H9 (cell line): ENCODE measurements around the gene TMEM147. TPM values are rescaled to one million over a fixed set of nuclear protein-coding genes. Genes with fewer than 3 reads are reported as not detected.

Source experiments
- DNase-seq: peaks from one replicate; pipeline ENCODE4 v3.0.0-alpha.2; 2017
- H2AFZ ChIP-seq: one replicate; pipeline ENCODE4 v1.6.1; 2013; ENCODE audit warnings: mild to moderate bottlenecking, low read length, control low read depth, moderate library complexity
- H2AK5ac ChIP-seq: 2 replicates; pipeline ENCODE4 v1.6.1; 2013; ENCODE audit warnings: low read length, control low read depth, mixed read lengths; ENCODE audit not compliant: insufficient read length
- H2BK120ac ChIP-seq: one replicate; pipeline ENCODE4 v1.6.1; 2013; ENCODE audit warnings: low read depth, mild to moderate bottlenecking, low read length, control low read depth, inconsistent platforms; ENCODE audit not compliant: poor library complexity, severe bottlenecking
- H2BK12ac ChIP-seq: 2 replicates; pipeline ENCODE4 v1.6.1; 2013; ENCODE audit warnings: low read length, control low read depth, mixed read lengths, low read depth; ENCODE audit not compliant: insufficient read length
- H2BK15ac ChIP-seq: 2 replicates; pipeline ENCODE4 v1.6.1; 2013; ENCODE audit warnings: low read depth, low read length, control low read depth
- H2BK20ac ChIP-seq: one replicate; pipeline ENCODE4 v1.6.1; 2013; ENCODE audit warnings: low read depth, mild to moderate bottlenecking, low read length, control low read depth, inconsistent platforms; ENCODE audit not compliant: poor library complexity, severe bottlenecking
- H2BK5ac ChIP-seq: 2 replicates; pipeline ENCODE4 v1.6.1; 2013; ENCODE audit warnings: low read length, control low read depth, mixed read lengths; ENCODE audit not compliant: insufficient read length
- H3K14ac ChIP-seq: 2 replicates; pipeline ENCODE4 v1.6.1; 2013; ENCODE audit warnings: low read length, control low read depth; ENCODE audit not compliant: insufficient read depth
- H3K18ac ChIP-seq: 2 replicates; pipeline ENCODE4 v1.6.1; 2013; ENCODE audit warnings: low read depth, mild to moderate bottlenecking, mixed read lengths, low read length, control low read depth; ENCODE audit not compliant: insufficient read length
- H3K23ac ChIP-seq: 2 replicates; pipeline ENCODE4 v1.6.1; 2013; ENCODE audit warnings: low read length, control low read depth, mixed read lengths, low read depth; ENCODE audit not compliant: insufficient read length
- H3K23me2 ChIP-seq: 2 replicates; pipeline ENCODE4 v1.6.1; 2013; ENCODE audit warnings: low read depth, mild to moderate bottlenecking, mixed read lengths, low read length, control low read depth; ENCODE audit not compliant: insufficient read length, poor library complexity, severe bottlenecking
- H3K27ac ChIP-seq: 2 replicates; pipeline ENCODE4 v1.5.1; 2013; ENCODE audit warnings: low read length, control low read depth, mixed read lengths, low read depth; ENCODE audit not compliant: insufficient read length
- H3K27me3 ChIP-seq: 2 replicates; pipeline ENCODE4 v1.6.1; 2013; ENCODE audit warnings: low read length, control low read depth, inconsistent platforms; ENCODE audit not compliant: insufficient read depth
- H3K4ac ChIP-seq: 2 replicates; pipeline ENCODE4 v1.6.1; 2013; ENCODE audit warnings: low read depth, mild to moderate bottlenecking, control low read depth, inconsistent platforms, low read length, moderate library complexity
- H3K4me1 ChIP-seq: 2 replicates; pipeline ENCODE4 v1.6.1; 2013; ENCODE audit warnings: low read length, control low read depth, inconsistent platforms; ENCODE audit not compliant: insufficient read depth
- H3K4me2 ChIP-seq: 2 replicates; pipeline ENCODE4 v1.6.1; 2013; ENCODE audit warnings: low read length, control low read depth, mixed read lengths; ENCODE audit not compliant: insufficient read length, insufficient read depth
- H3K56ac ChIP-seq: 2 replicates; pipeline ENCODE4 v1.6.1; 2013; ENCODE audit warnings: low read depth, mild to moderate bottlenecking, mixed read lengths, low read length, control low read depth; ENCODE audit not compliant: insufficient read length
- H3K79me1 ChIP-seq: 2 replicates; pipeline ENCODE4 v1.6.1; 2013; ENCODE audit warnings: low read depth, mild to moderate bottlenecking, moderate library complexity, low read length, control low read depth, inconsistent platforms; ENCODE audit not compliant: insufficient read depth, poor library complexity, severe bottlenecking
- H3K79me2 ChIP-seq: 2 replicates; pipeline ENCODE4 v1.6.1; 2013; ENCODE audit warnings: low read length, control low read depth, inconsistent platforms; ENCODE audit not compliant: insufficient read depth
- H3K9ac ChIP-seq: 2 replicates; pipeline ENCODE4 v1.6.1; 2013; ENCODE audit warnings: low read length, control low read depth, mixed read lengths; ENCODE audit not compliant: insufficient read length; ENCODE audit errors: extremely low read depth
- H3K9me3 ChIP-seq: one replicate; pipeline ENCODE4 v1.6.1; 2013; ENCODE audit warnings: low read depth, low read length, inconsistent platforms; ENCODE audit not compliant: control insufficient read depth
- H3T11ph ChIP-seq: one replicate; pipeline ENCODE4 v1.6.1; 2013; ENCODE audit warnings: mild to moderate bottlenecking, low read length, control low read depth, inconsistent platforms
- H4K20me1 ChIP-seq: one replicate; pipeline ENCODE4 v1.6.1; 2013; ENCODE audit not compliant: control insufficient read depth, insufficient read length, insufficient read depth
- H4K5ac ChIP-seq: 2 replicates; pipeline ENCODE4 v1.6.1; 2013; ENCODE audit warnings: low read depth, mild to moderate bottlenecking, mixed read lengths, low read length, control low read depth; ENCODE audit not compliant: insufficient read length
- H4K8ac ChIP-seq: replicated peaks from 2 replicates; pipeline ENCODE4 v1.6.1; 2013; ENCODE audit warnings: low read length, control low read depth, mixed read lengths, low read depth; ENCODE audit not compliant: insufficient read length
- H4K91ac ChIP-seq: 2 replicates; pipeline ENCODE4 v1.6.1; 2013; ENCODE audit warnings: low read depth, mild to moderate bottlenecking, moderate library complexity, mixed read lengths, low read length, control low read depth; ENCODE audit not compliant: insufficient read length
- H3K27ac Mint-ChIP-seq, 3 experiments: 2 replicates in 2 of 3; 3 replicates in 1 of 3; pipeline ENCODE4 v1.8.0; 2020 to 2021; ENCODE audit warnings: mixed read lengths in 3 of 3, mild to moderate bottlenecking in 1 of 3, moderate library complexity in 1 of 3
- H3K27me3 Mint-ChIP-seq: 2 replicates; pipeline ENCODE4 v1.8.0; 2021; ENCODE audit warnings: low read depth, mild to moderate bottlenecking, moderate library complexity, mixed read lengths
- H3K36me3 Mint-ChIP-seq, 3 experiments: 2 replicates in 2 of 3; 3 replicates in 1 of 3; pipeline ENCODE4 v1.8.0; 2020 to 2021; ENCODE audit warnings: low read depth in 3 of 3, mixed read lengths in 3 of 3; ENCODE audit not compliant: insufficient read depth in 1 of 3
- H3K4me1 Mint-ChIP-seq, 2 experiments: 2 replicates each; pipeline ENCODE4 v1.8.0; 2020; ENCODE audit warnings: mixed read lengths in 2 of 2
- H3K4me3 Mint-ChIP-seq, 2 experiments: 2 replicates in 1 of 2; 3 replicates in 1 of 2; pipeline ENCODE4 v1.8.0; 2020 to 2021; ENCODE audit warnings: mild to moderate bottlenecking in 2 of 2, mixed read lengths in 2 of 2, moderate library complexity in 1 of 2
- H3K9me3 Mint-ChIP-seq, 2 experiments: 2 replicates in 1 of 2; 3 replicates in 1 of 2; pipeline ENCODE4 v1.8.0; 2020; ENCODE audit warnings: mild to moderate bottlenecking in 2 of 2, mixed read lengths in 2 of 2, moderate library complexity in 1 of 2
- WGBS: extraction: QIAGEN DNeasy Blood & Tissue Kit; methylation state at CpG from one replicate; pipeline ENCODE4 v1.1.7; 2013; ENCODE audit warnings: missing lambda C conversion rate, low lambda C conversion rate, mixed read lengths; ENCODE audit not compliant: insufficient read length; ENCODE audit errors: extremely low coverage; 5-methylcytosine and 5-hydroxymethylcytosine counted together
- total RNA-seq: library from RNA; stranded (reverse); gene quantifications from 2 replicates; pipeline ENCODE4 v1.2.1, GENCODE V29; 2021
- TF ChIP-seq, protein P1 (sequence below): fragments of 200-600 bp; sonication (generic); conservative IDR thresholded peaks from 3 replicates; pipeline ENCODE4 v1.8.0; 2021; ENCODE audit warnings: antibody characterized with exemption, mild to moderate bottlenecking

Gene TMEM147
- total RNA-seq, 1 experiment from 2014 or later = 125 TPM

GRCh38 chr19:35562776-35563175 lies 17.4 kb downstream of the TMEM147 start:
- H3K4me3 Mint-ChIP-seq = no peak overlapping the region; a peak in 1 of 5 replicates
- H2BK5ac ChIP-seq = no peak overlapping the region
- peaks cover 51% of the 10 kb centered on the region for H3K27me3 Mint-ChIP-seq

More at GRCh38 chr19:35562776-35563175, 17.4 kb downstream of the TMEM147 start:
- no peak overlapping the region for H3T11ph ChIP-seq
- H2BK120ac ChIP-seq = no peak overlapping the region
- no peak overlapping the region for H3K4ac ChIP-seq
- no peak overlapping the region for H3K18ac ChIP-seq
- no peak overlapping the region for H3K56ac ChIP-seq
- H3K9me3 ChIP-seq = no peaks in the 10 kb centered on the region
- Mint-ChIP-seq H3K27ac (no peak overlapping the region; a peak in 1 of 7 replicates), H3K36me3 (no peaks in the 10 kb centered on the region; a peak in 1 of 7 replicates), H3K4me1 (peaks cover 2 to 9% of the 10 kb centered on the region in 2 experiments), H3K9me3 (peaks cover 0 to 2% of the 10 kb centered on the region in 2 experiments; a peak in 1 of 5 replicates)
- H3K27me3 ChIP-seq = peaks cover 3% of the 10 kb centered on the region; the same call in 1 of the 2 replicates
- no peak overlapping the region for H2AFZ ChIP-seq
- no peak overlapping the region for H3K4me2 ChIP-seq
- H3K14ac ChIP-seq = no peak overlapping the region
- H4K20me1 ChIP-seq = no peaks in the 10 kb centered on the region
- H3K79me2 ChIP-seq = no peaks in the 10 kb centered on the region; the same call in 1 of the 2 replicates
- H3K4me1 ChIP-seq = no peaks in the 10 kb centered on the region
- no CpG with 5 or more reads among the region's 2 CpGs for WGBS
- TF ChIP-seq, protein P1, sequence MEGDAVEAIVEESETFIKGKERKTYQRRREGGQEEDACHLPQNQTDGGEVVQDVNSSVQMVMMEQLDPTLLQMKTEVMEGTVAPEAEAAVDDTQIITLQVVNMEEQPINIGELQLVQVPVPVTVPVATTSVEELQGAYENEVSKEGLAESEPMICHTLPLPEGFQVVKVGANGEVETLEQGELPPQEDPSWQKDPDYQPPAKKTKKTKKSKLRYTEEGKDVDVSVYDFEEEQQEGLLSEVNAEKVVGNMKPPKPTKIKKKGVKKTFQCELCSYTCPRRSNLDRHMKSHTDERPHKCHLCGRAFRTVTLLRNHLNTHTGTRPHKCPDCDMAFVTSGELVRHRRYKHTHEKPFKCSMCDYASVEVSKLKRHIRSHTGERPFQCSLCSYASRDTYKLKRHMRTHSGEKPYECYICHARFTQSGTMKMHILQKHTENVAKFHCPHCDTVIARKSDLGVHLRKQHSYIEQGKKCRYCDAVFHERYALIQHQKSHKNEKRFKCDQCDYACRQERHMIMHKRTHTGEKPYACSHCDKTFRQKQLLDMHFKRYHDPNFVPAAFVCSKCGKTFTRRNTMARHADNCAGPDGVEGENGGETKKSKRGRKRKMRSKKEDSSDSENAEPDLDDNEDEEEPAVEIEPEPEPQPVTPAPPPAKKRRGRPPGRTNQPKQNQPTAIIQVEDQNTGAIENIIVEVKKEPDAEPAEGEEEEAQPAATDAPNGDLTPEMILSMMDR = no peak
- H2BK15ac ChIP-seq = no peak overlapping the region
- no peak overlapping the region for H2AK5ac ChIP-seq
- H2BK20ac ChIP-seq = no peak overlapping the region
- no peak overlapping the region for H3K27ac ChIP-seq
- no peak overlapping the region for H4K91ac ChIP-seq
- no peak overlapping the region for H2BK12ac ChIP-seq
- peaks cover 5% of the 10 kb centered on the region for H3K23me2 ChIP-seq
- no peaks in the 10 kb centered on the region for H3K79me1 ChIP-seq
- H4K8ac ChIP-seq = no peak overlapping the region
- H3K23ac ChIP-seq = no peak overlapping the region
- H4K5ac ChIP-seq = no peak overlapping the region
- no peak for DNase-seq
- no peak overlapping the region for H3K9ac ChIP-seq
